GM12878 (cell line): Measurements from ENCODE around the gene UBC. TPM values are rescaled to one million over a fixed set of nuclear protein-coding genes. Genes with fewer than 3 reads are reported as not detected.

Experiments used
- ATAC-seq: fragments of 200-7000 bp; cut with Tn5 transposase; 3 replicates; pipeline ENCODE4 v1.9.1; 2020; ENCODE audit warnings: mild to moderate bottlenecking, moderate library complexity
- BruUV-seq: library from RNA; stranded (reverse); fragments of 400-500 nt; replicated peaks from 2 replicates; lab custom pipeline; 2021; lab: Mats Ljungman, UMichigan
- CTCF ChIA-PET: fragments of 300-600 bp; sonication (Branson Sonifier 250); formaldehyde crosslinking; extraction: SDS; loops from one replicate; lab custom pipeline; 2021; ENCODE audit warnings: inconsistent platforms; lab: Yijun Ruan, JAX
- POLR2A ChIA-PET: fragments of 350-600 bp; formaldehyde crosslinking; extraction: SDS; loops from one replicate; lab custom pipeline; 2021; ENCODE audit warnings: inconsistent platforms; lab: Charles Lee
- RAD21 ChIA-PET: fragments of 300-600 bp; sonication (Branson Sonifier 250); formaldehyde crosslinking; loops from one replicate; lab custom pipeline; 2023; ENCODE audit warnings: antibody characterized with exemption; ENCODE audit not compliant: unreplicated experiment; lab: Charles Lee
- SMC1A ChIA-PET: fragments of 300-600 bp; sonication (Branson Sonifier 250); formaldehyde crosslinking; loops from one replicate; lab custom pipeline; 2023; ENCODE audit not compliant: unreplicated experiment, uncharacterized antibody; lab: Charles Lee
- DNase-seq: peaks from one replicate; pipeline ENCODE4 v3.0.0-alpha.2; 2011; ENCODE audit warnings: low read depth, low spot score
- FAIRE-seq: peaks from 3 replicates; lab custom pipeline; 2011; peaks lifted over from hg19 to GRCh38; lab: Jason Lieb, UNC
- H2AFZ ChIP-seq: 2 replicates; pipeline ENCODE4 v1.6.0; 2011; ENCODE audit warnings: low read depth, low read length, control low read depth; ENCODE audit not compliant: control insufficient read depth
- H3K27ac ChIP-seq: 2 replicates; pipeline ENCODE4 v1.5.1; 2011; ENCODE audit warnings: control low read depth; ENCODE audit not compliant: control insufficient read depth, insufficient read depth
- H3K27me3 ChIP-seq, 2 experiments: replicated peaks in 1 of 2; 2 replicates each; pipeline versions ENCODE4 v1.6.0 to v1.6.1; 2011; ENCODE audit warnings: low read length in 1 of 2; ENCODE audit not compliant: control insufficient read depth in 2 of 2, insufficient read depth in 2 of 2
- H3K36me3 ChIP-seq, 2 experiments: 2 replicates each; pipeline ENCODE4 v1.5.1; 2011; ENCODE audit warnings: low read length in 1 of 2; ENCODE audit not compliant: control insufficient read depth in 2 of 2, insufficient read depth in 2 of 2
- H3K4me1 ChIP-seq: 2 replicates; pipeline ENCODE4 v1.6.1; 2011; ENCODE audit warnings: mild to moderate bottlenecking, low read length, moderate library complexity, mixed read lengths; ENCODE audit not compliant: control insufficient read depth, insufficient read depth
- H3K4me2 ChIP-seq: 2 replicates; pipeline ENCODE4 v1.6.0; 2011; ENCODE audit warnings: control low read depth; ENCODE audit not compliant: control insufficient read depth, insufficient read depth
- H3K4me3 ChIP-seq: fragments of 200-600 bp; sonication (generic); 2 replicates; pipeline ENCODE4 v1.5.1; 2016
- H3K79me2 ChIP-seq: 2 replicates; pipeline ENCODE4 v1.6.0; 2011; ENCODE audit warnings: low read length; ENCODE audit not compliant: control insufficient read depth, insufficient read depth
- H3K9ac ChIP-seq: 2 replicates; pipeline ENCODE4 v1.8.0; 2011; ENCODE audit warnings: low read length, control low read depth, mixed read lengths; ENCODE audit not compliant: control insufficient read depth, insufficient read depth
- H3K9me3 ChIP-seq: replicated peaks from 3 replicates; pipeline ENCODE4 v1.5.1; 2011; ENCODE audit warnings: mild to moderate bottlenecking, low read length; ENCODE audit not compliant: control insufficient read depth, insufficient read depth
- H4K20me1 ChIP-seq: 2 replicates; pipeline ENCODE4 v1.6.0; 2011; ENCODE audit not compliant: control insufficient read depth, insufficient read depth
- BCL3 ChIP-seq: IDR thresholded peaks from 2 replicates; pipeline ENCODE4 v1.6.1; 2011; ENCODE audit warnings: borderline replicate concordance, low read depth, mild to moderate bottlenecking, moderate library complexity, low read length; ENCODE audit not compliant: insufficient read depth, poor library complexity, severe bottlenecking
- ETV6 ChIP-seq, 2 experiments: fragments of 450-650 bp in 1 of 2; IDR thresholded peaks in 1 of 2; conservative IDR thresholded peaks in 1 of 2; 2 replicates each; pipeline ENCODE4 v1.6.1; 2014; ENCODE audit warnings: antibody characterized with exemption in 1 of 2, borderline replicate concordance in 1 of 2, low read depth in 1 of 2, mild to moderate bottlenecking in 1 of 2, moderate library complexity in 1 of 2
- MTA3 ChIP-seq: IDR thresholded peaks from 2 replicates; pipeline ENCODE4 v1.6.1; 2012; ENCODE audit warnings: low read length, inconsistent platforms, borderline replicate concordance
- NFYB ChIP-seq: IDR thresholded peaks from 2 replicates; pipeline ENCODE4 v1.6.1; 2011; ENCODE audit warnings: low read depth, mild to moderate bottlenecking, low read length, improper control_type of control experiment, moderate library complexity; ENCODE audit not compliant: insufficient read depth
- RAD51 ChIP-seq: fragments of 450-650 bp; IDR thresholded peaks from 2 replicates; pipeline ENCODE4 v1.6.1; 2016; ENCODE audit warnings: moderate library complexity, mild to moderate bottlenecking, inconsistent platforms
- RUNX3 ChIP-seq: IDR thresholded peaks from 2 replicates; pipeline ENCODE4 v1.6.1; 2012; ENCODE audit warnings: low read length, inconsistent platforms
- ZNF24 ChIP-seq: fragments of 450-650 bp; IDR thresholded peaks from 2 replicates; pipeline ENCODE4 v1.6.1; 2017; ENCODE audit warnings: antibody characterized with exemption, mild to moderate bottlenecking
- WGBS: methylation state at CpG from one replicate; pipeline ENCODE4 v1.1.6; 2016; ENCODE audit warnings: low lambda C conversion rate; ENCODE audit not compliant: insufficient replicate concordance, insufficient coverage; ENCODE audit errors: missing lambda C conversion rate; 5-methylcytosine and 5-hydroxymethylcytosine counted together
- in situ Hi-C: fragments of 300-500 bp; cut with MboI; formaldehyde crosslinking; loops from 9 replicates; pipeline ENCODE4 v1.14.3; 2018; ENCODE audit warnings: mixed read lengths
- intact Hi-C: fragments of 100-400 bp; cut with micrococcal nuclease; formaldehyde crosslinking; loops from one replicate; pipeline ENCODE4 v1.14.2; 2022; ENCODE audit not compliant: unreplicated experiment
- polyA plus RNA-seq, 11 experiments: library from polyadenylated mRNA; depleted of rRNA in 4 of 11; unstranded in 6 of 11; stranded (reverse) in 5 of 11; fragments of >200 nt; fragmentation: Nextera tagmentation in 4 of 11; fragmentation: Illumina TruSeq in 1 of 11; extraction: Ambion mirVana in 4 of 11; extraction: Trizol in 1 of 11; gene quantifications; 1 replicate in 1 of 11; 2 replicates in 10 of 11; pipeline versions ENCODE4 v1.2.1 to v1.2.3, GENCODE V29; 2011 to 2016; ENCODE audit warnings: inconsistent platforms in 2 of 11, missing spikeins in 2 of 11, low read depth in 1 of 11
- total RNA-seq, 4 experiments: library from RNA; depleted of rRNA in 3 of 4; stranded (reverse); fragments of >200 nt in 3 of 4; fragmentation: Illumina TruSeq in 1 of 4; extraction: Trizol in 1 of 4; gene quantifications; 2 replicates each; pipeline versions ENCODE4 v1.2.1 to v1.2.3, GENCODE V29; 2013 to 2021

The UBC gene
- total and polyA plus RNA-seq, 10 of the 15 experiments (the other 5 are each of a cell fraction or from before 2014, with no cell fraction given) = 653 to 1,666 (median 874) TPM

- ChIA-PET RAD21 (no interaction called here), SMC1A (no interaction called here), POLR2A (no interaction called here), CTCF (no interaction called here)
- Histone ChIP-seq H3K27me3 (no peaks in the 10 kb centered on the region), H3K79me2 (no peaks in the 10 kb centered on the region), H2AFZ (no peak overlapping the region), H3K4me2 (no peak overlapping the region), H3K9ac (no peak overlapping the region), H4K20me1 (no peaks in the 10 kb centered on the region), H3K4me3 (no peak overlapping the region), H3K27ac (no peak overlapping the region), H3K4me1 (peaks cover 11% of the 10 kb centered on the region), H3K9me3 (no peaks in the 10 kb centered on the region), H3K36me3 (no peaks in the 10 kb centered on the region)
- TF ChIP-seq RUNX3 (no peak), ETV6 (conservative IDR thresholded peaks at IDR 0.05 in 1 of 2, IDR thresholded peaks at IDR 0.05 in 1 of 2; ENCODE audit: borderline replicate concordance in 1 of 2, low read depth in 1 of 2) (no peak), NFYB (0 out of 2 replicates have a peak, but pooled peaks have one; percentile 37), RAD51 (0 out of 2 replicates have a peak, but pooled peaks have one; percentile 15), ZNF24 (no peak)
- DNase-seq (no peak), FAIRE-seq (no peak), ATAC-seq (no peak)
- in situ Hi-C loops = no loop called here
- intact Hi-C loops = no loop called here
- BruUV-seq = no TSS peak
- 49% methylated on average over 3 of the region's 3 CpGs for WGBS
Observed at GRCh38 chr12:124877423-124877822, 37.0 kb downstream of the UBC start.

GRCh38 chr12:124876171-124876570 lies 38.3 kb downstream of the UBC start:
- no TSS peak for BruUV-seq
- SMC1A ChIA-PET = no interaction called here
- Histone ChIP-seq H3K27me3 (no peaks in the 10 kb centered on the region), H4K20me1 (no peaks in the 10 kb centered on the region), H3K36me3 (no peaks in the 10 kb centered on the region), H3K4me2 (no peak overlapping the region), H2AFZ (no peak overlapping the region), H3K9me3 (no peaks in the 10 kb centered on the region), H3K9ac (no peak overlapping the region), H3K4me1 (peaks cover 11% of the 10 kb centered on the region), H3K79me2 (no peaks in the 10 kb centered on the region), H3K4me3 (no peak overlapping the region), H3K27ac (no peak overlapping the region)
- no peak for DNase-seq
- CTCF ChIA-PET = interaction anchor here (1.0 kb wide), 1 partner anchor 21 kb away, joined by 3 read pairs; no protein-coding TSS in a partner anchor
- 90% methylated on average over 2 of the region's 2 CpGs for WGBS
- no peak for ATAC-seq
- in situ Hi-C loops (no loop called here), intact Hi-C loops (no loop called here)
- RAD21 ChIA-PET = no interaction called here
- FAIRE-seq = peak; percentile 62
- POLR2A ChIA-PET = no interaction called here
- TF ChIP-seq MTA3 = no peak
- TF ChIP-seq BCL3 = peak; percentile 42
